ENCODE results near the gene PTGDS. TPM values are rescaled to one million over a fixed set of nuclear protein-coding genes. Genes with fewer than 3 reads are reported as not detected.

PTGDS gene
- polyA plus RNA-seq, 4 donors: 34.0 to 80.6 (median 34.4) TPM

DNA sequence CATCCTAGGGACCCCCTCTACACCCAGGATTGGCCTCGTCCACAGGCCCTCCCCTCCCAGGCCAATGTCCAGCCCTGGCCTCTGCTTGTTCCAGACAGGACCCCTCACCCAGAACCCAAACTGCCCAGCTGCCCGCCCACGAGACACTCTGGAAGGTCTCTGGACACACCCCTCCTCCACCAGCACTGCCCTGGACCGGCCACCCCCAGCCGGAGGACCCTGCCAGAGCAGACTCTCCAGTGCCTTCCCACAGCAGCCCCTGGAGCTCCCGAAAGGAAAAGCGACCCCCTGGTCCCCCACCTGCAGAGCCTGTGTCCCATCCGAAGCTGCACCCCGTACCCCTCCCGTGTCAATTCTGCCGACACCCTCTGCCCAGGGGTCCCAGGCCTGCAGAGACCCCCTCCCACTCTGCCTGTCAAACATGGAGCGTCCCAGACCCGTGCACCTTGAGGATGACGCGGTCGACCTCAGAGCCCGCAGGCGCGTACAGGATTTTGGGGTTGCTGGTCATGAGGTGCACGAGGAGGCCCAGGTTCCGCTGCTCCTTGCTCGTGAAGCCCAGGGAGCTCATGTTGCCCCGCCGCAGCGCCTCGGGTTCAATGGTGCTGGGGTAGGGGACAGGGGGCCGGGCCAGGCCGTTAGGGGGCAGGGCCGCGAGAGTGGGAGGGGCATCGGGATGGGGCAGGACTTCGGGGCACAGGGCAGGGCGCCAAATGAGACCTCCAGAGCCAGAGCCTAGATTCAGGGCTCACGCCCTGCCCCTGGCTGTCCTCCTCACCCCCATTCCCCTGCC lies 42.8 kb downstream of the PTGDS start:
- no peak for DNase-seq (ENCODE audit: low read depth in 4 of 4, low spot score in 2 of 4)

DNA sequence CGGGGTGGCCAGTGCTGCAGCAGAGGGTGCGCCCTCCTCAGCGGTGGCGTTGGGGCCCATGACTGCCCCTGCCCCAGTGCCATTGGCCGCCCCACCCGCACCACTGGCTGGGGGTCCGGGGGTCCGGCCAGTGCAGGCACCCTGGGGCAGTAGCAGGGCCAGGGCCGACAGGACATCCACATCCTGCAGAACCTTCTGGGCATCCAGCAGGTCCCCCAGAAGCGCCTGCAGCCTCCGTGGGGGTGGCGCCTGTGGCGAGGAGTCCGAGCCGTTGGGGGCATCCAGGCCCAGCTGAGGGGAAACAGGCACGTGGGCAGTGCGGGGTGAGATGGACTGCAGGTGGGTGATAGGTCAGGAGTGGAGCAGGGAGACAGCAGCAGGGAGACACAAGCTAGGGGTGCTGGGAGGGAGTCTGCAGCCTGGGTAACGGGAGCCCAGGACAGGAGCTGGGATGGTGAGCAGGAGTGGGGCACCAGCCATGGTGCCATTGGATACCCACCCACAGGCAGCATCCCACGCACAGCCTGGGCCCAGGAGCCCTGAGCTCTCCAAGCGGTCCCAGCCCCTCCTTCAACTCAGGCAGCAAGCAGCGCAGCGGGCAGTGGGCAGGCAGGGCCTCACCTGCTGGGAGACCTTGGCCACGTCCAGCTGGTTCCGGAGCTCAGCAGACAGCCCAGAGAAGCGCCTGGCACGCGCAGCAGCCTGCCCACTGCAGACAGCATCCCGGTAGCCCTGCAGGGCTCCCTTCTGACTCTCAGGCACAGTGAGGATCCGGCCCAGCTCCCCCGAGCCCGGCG lies 43.7 kb downstream of the PTGDS start:
- no peak for DNase-seq (ENCODE audit: low read depth in 4 of 4, low spot score in 2 of 4)

- no peak for DNase-seq (ENCODE audit: low read depth in 4 of 4, low spot score in 2 of 4)
Observed at GRCh38 chr9:137021568-137021978, 44.3 kb downstream of the PTGDS start.

DNA sequence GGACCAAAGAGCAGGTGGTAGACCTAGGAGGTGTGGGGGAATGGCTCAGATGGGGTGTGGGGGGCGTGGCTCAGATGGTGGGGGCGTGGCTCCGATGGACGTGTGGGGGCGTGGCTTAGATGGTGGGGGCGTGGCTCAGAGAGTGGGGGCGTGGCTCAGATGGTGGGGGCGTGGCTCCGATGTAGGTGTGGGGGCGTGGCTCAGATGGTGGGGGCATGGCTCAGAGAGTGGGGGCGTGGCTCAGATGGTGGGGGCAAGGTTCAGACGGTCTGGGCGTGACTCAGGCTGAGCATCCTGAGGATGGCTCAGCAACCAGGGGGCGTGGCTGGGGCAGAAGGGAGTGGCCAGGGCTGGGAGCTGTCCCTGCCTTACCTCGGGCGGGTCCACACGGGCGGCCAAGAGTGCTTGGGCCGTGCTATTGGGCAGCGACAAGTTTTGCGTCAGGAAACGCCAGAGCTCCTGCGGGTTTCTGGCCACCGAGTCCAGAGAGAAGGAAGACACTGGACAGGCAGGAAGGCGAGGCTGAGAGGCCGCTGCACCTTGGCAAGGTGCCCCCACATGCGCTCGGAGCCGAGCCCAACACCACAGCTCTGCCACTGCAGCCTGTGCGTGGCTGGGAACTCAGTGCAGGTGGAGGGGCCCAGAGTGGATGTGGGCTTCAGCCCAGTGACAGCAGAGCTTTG lies 44.8 kb downstream of the PTGDS start:
- DNase-seq (ENCODE audit: low read depth in 4 of 4, low spot score in 2 of 4): no peak

- no peak for DNase-seq (ENCODE audit: low read depth in 4 of 4, low spot score in 2 of 4)
Observed at GRCh38 chr9:137022662-137023008, 45.3 kb downstream of the PTGDS start.

DNA sequence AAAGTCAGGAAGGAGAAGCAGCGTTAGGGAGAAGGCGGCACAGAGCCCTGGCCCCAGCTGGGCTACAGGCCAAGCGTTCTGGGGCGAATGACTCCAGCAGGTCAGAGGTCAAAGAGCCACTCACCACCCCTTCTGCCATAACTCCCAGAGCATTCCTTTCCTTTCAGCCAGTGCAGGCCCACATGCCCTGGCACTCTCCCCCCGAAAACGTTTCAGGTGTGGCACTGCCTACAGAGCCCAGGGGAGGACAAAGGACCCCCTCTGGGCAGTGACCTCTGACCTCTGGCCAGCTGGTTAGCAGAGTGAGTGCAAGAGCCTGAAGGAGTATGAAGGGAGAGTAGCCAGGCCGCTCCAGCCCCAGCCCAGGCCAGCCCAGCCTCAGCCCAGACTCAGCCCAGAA lies 45.9 kb downstream of the PTGDS start:
- no peak for DNase-seq (ENCODE audit: low read depth in 4 of 4, low spot score in 2 of 4)

DNA sequence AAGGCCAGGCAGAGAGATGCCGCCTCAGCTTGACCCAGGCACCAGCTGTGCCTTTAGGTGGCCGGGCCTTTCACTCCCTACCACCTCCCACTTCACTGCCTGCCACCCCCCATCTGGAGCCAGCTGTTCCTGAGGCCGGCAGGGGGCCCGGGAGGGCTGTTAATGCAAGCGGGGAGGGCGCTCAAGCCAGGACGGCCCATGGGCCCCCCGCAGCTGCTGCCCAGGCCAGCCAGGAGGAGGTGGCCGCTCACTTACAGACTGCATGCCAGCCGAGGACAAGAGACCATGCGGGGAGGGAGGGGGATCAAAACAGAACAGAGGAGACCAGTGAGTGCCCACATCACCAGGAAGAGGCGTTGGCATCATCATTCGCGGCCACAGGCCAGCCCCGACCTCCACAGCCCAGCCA lies 46.3 kb downstream of the PTGDS start:
- no peak for DNase-seq (ENCODE audit: low read depth in 4 of 4, low spot score in 2 of 4)

DNA sequence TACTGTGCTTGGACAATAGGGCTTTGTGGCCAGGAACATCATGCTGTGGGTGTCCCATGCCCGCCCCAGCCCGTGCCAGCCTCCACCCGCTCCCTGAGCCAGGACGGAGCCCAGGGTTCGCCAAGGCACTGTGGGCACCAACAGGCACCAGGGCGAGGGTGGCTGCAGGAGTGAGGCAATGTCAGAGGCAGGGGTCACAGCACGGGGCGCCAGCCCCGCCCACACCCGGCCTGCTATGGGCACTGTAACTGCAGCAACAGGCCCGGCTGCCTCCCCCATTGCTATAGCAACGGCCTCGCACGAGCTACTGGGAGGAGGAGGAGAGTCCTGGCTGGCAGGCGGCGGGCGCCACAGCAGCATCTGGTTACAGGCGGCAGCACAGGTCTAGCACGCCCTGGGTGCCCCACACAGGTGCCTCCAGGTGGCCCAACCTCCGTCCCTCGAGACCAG lies 48.2 kb downstream of the PTGDS start:
- peak in 2 of 4 donors; percentile 71 to 78 for DNase-seq (ENCODE audit: low read depth in 4 of 4, low spot score in 2 of 4)

DNA sequence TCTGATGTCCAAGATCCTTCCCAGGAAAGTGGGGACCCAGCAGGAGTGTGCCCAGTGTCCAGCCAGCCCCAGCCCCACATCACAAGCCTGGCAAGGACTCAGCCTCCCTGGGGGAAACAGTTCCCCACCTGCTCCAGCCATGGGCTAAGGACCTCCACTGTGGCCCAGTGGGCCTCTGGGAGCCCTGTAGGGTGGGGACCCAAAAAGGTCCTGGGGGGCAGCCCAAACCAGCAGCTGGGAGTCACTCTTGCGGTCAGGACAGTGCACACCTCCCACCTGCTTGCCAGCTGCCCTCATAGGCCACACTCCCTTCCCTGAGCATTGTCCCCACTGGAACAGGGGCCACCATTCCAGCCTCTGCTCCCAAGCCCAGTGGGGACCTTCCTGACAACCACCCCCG lies 49.1 kb downstream of the PTGDS start:
- DNase-seq (ENCODE audit: low read depth in 4 of 4, low spot score in 2 of 4): no peak

DNA sequence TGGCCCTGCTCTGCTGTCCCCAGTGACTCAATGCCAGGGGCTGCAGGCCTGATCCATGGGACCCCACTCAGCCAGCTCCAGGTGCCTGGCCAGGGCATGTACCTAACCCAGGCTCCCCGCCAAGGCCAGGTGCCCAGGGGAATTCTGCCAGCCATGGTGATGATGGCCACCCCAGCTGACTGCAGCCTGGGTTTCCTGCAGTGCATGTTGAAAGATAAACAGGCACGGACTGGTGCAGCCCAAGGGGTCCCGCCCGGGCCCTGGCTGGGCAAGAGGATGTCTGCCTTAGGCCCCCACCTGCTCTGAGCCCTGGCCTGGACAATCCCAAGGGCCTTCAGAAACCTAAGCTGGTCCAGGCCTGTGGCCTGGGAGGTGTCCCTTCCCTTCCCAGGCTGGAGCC lies 49.5 kb downstream of the PTGDS start:
- no peak for DNase-seq (ENCODE audit: low read depth in 4 of 4, low spot score in 2 of 4)

DNA sequence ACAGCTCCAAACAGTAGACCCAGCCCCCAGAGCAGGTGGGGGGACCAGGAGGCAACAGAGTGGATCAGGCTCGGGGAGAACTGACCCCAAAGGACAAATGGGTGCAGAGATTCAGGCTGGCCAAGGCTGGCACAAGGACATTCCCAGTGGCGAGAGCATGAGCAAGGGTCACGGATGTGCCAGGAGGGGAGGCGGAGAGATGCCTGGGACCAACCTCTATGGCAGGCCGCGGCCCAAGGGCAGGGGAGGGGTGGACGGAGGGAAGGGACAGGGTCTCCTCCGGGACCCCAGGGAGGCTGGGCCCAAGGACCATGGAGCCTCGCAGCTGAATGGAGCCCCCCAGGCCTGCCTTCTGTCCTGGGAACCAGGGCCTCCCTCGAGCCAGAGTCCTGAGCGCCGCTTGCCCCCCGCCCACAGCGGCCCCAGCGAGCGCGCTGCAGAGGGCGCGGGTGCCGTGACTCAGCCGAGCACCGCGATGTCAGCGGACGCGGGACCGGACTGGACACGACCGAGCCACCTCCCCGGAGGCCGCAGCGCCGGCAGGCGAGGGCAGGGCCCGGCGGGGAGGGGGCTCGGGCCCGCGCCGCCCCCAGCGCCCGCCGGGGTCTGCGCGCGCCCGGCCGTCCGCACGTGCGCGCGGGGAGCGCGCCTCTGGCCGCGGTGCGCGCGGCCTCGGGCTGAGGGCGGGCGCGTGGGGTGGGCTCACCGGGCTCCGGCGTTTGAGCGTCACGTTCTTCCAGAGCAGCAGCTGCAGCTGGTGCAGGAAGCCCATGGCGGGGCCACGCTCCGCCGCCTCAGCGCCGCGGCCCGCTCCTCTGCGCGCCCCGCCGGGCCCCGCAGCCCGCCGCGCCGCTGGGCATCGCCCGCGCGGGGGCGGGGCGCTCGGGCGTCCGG lies 50.3 kb downstream of the PTGDS start, which contains the start of gene ABCA2:
TSS of gene ABCA2 (minus strand) at position 869 of the 894 bp plus-strand sequence. CDS start at position 772, 97 bp downstream.
- DNase-seq (ENCODE audit: low read depth in 4 of 4, low spot score in 2 of 4): no peak

- no peak for DNase-seq (ENCODE audit: low read depth in 4 of 4, low spot score in 2 of 4)
Observed at GRCh38 chr9:137028263-137029057, 51.2 kb downstream of the PTGDS start.

GRCh38 chr9:137029058-137029936 lies 52.0 kb downstream of the PTGDS start:
- DNase-seq (ENCODE audit: low read depth in 4 of 4, low spot score in 2 of 4): no peak

DNA sequence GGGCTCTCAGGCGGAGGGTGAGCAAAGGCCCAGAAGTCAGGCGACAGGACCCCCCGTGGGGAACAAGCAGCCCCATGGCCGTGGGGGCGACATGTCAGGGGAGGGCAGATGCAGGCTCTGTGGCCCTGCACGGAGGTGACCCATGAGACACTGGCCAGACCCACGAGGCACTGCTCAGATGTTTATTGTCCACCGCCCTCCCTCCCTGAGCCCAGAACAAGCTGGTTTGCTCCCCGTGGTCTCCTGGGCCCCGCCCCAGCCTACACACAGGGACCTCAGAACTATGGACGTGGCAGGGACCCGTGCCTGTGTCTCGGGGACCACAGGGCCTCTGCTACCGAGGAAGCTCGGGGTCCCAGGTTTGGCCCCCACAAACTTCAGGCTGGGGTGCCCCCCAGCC lies 52.7 kb downstream of the PTGDS start:
- no peak for DNase-seq (ENCODE audit: low read depth in 4 of 4, low spot score in 2 of 4)

GRCh38 chr9:137030538-137031527 lies 53.5 kb downstream of the PTGDS start:
- no peak for DNase-seq (ENCODE audit: low read depth in 4 of 4, low spot score in 2 of 4)
